ENCODE data around the gene RASGRF2.

DNA sequence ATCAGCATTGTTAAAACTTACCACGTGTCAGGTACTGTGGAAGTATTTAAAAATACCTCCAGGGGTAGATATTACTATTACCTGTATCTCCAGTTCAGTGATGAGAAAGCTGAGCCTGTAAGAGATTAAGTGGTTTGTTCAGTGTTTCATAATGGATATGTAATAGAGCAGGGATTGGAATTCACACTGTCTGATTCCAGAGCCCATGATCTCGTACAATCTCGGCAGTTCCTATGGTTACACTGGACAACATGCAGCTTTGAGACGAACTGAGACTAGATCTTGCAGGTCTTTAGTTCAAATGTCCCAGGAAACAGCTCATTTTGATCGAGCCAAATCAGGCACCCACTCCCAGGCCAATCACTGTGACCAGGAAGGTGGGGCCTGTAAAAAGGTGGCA lies 8.8 kb upstream of the RASGRF2 start:
- no peak for TF ChIP-seq EZH2phosphoT487 (IDR thresholded peaks at IDR 0.05; ENCODE audit: borderline replicate concordance, low read length)
- TF ChIP-seq, protein P1, sequence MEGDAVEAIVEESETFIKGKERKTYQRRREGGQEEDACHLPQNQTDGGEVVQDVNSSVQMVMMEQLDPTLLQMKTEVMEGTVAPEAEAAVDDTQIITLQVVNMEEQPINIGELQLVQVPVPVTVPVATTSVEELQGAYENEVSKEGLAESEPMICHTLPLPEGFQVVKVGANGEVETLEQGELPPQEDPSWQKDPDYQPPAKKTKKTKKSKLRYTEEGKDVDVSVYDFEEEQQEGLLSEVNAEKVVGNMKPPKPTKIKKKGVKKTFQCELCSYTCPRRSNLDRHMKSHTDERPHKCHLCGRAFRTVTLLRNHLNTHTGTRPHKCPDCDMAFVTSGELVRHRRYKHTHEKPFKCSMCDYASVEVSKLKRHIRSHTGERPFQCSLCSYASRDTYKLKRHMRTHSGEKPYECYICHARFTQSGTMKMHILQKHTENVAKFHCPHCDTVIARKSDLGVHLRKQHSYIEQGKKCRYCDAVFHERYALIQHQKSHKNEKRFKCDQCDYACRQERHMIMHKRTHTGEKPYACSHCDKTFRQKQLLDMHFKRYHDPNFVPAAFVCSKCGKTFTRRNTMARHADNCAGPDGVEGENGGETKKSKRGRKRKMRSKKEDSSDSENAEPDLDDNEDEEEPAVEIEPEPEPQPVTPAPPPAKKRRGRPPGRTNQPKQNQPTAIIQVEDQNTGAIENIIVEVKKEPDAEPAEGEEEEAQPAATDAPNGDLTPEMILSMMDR (IDR thresholded peaks at IDR 0.05; ENCODE audit: low read depth, low read length, poor library complexity, severe bottlenecking) = no peak
